Ectodermal cell (in vitro differentiated cells): ENCODE data around the gene ATP6V0C.
"Not testable (repeated sequence)": the region's sequence is repeated elsewhere in the genome, so short reads cannot be mapped to it uniquely, and the experiment has no call there.

Source experiments
- H3K27ac ChIP-seq: 2 replicates; pipeline ENCODE4 v1.7.0; 2013; ENCODE audit warnings: mild to moderate bottlenecking, low read depth, low read length; ENCODE audit not compliant: insufficient read depth, poor library complexity, severe bottlenecking
- H3K27me3 ChIP-seq: 2 replicates; pipeline ENCODE4 v1.7.0; 2013; ENCODE audit warnings: mild to moderate bottlenecking, low read length; ENCODE audit not compliant: insufficient read depth, control insufficient read depth, poor library complexity, severe bottlenecking
- H3K36me3 ChIP-seq: one replicate; pipeline ENCODE4 v1.7.0; 2013; ENCODE audit warnings: low read length; ENCODE audit not compliant: control insufficient read depth, insufficient read depth
- H3K4me1 ChIP-seq: one replicate; pipeline ENCODE4 v1.7.0; 2013; ENCODE audit warnings: low read length; ENCODE audit not compliant: control insufficient read depth, insufficient read depth
- H3K4me3 ChIP-seq: 2 replicates; pipeline ENCODE4 v1.7.0; 2013; ENCODE audit warnings: low read depth, low read length, control low read depth; ENCODE audit not compliant: insufficient read depth
- H3K9me3 ChIP-seq: 2 replicates; pipeline ENCODE4 v1.7.0; 2013; ENCODE audit warnings: mild to moderate bottlenecking, low read length, moderate library complexity; ENCODE audit not compliant: control insufficient read depth
- WGBS, 2 experiments: methylation state at CpG; one replicate each; pipeline ENCODE4 v1.1.7; 2013; ENCODE audit warnings: missing lambda C conversion rate in 2 of 2; 5-methylcytosine and 5-hydroxymethylcytosine counted together

Gene ATP6V0C

GRCh38 chr16:2530629-2531318 lies 17.0 kb downstream of the ATP6V0C start:
- H3K27ac ChIP-seq = no peak overlapping the region

GRCh38 chr16:2531371-2531695 lies 17.6 kb downstream of the ATP6V0C start, which contains the start of gene CEMP1:
CEMP1 (minus strand) TSS chr16:2531408; CDS start chr16:2531073, 335 bp downstream.
- Histone ChIP-seq H3K4me3 (peak within 1 kb of the TSS; percentile 47), H3K27me3 (peaks cover 4% of the 10 kb centered on the region), H3K4me1 (no peaks in the 10 kb centered on the region), H3K36me3 (peaks cover 11% of the 10 kb centered on the region), H3K27ac (no peak within 1 kb of the TSS), H3K9me3 (no peaks in the 10 kb centered on the region)
- 9 to 11% methylated on average over 11 of the region's 11 CpGs for WGBS, 2 experiments

More at GRCh38 chr16:2530629-2531318, 17.0 kb downstream of the ATP6V0C start:
- WGBS, 2 experiments = 81 to 82% methylated on average over 14 of the region's 14 CpGs
- H3K27me3 ChIP-seq = peaks cover 4% of the 10 kb centered on the region
- H3K9me3 ChIP-seq = no peaks in the 10 kb centered on the region
- H3K4me3 ChIP-seq = no peak overlapping the region
- H3K4me1 ChIP-seq = no peaks in the 10 kb centered on the region
- peaks cover 16% of the 10 kb centered on the region for H3K36me3 ChIP-seq

- Histone ChIP-seq H3K27me3 (peaks cover 4% of the 10 kb centered on the region), H3K27ac (no peak overlapping the region), H3K9me3 (no peaks in the 10 kb centered on the region), H3K4me3 (peak overlapping the region; percentile 47), H3K36me3 (peaks cover 11% of the 10 kb centered on the region), H3K4me1 (no peaks in the 10 kb centered on the region)
- WGBS, 2 experiments = 0% methylated on average over 84 of the region's 84 CpGs
Measured at GRCh38 chr16:2531696-2532493, 18.1 kb downstream of the ATP6V0C start.

GRCh38 chr16:2532494-2533141 lies 18.9 kb downstream of the ATP6V0C start:
- no peaks in the 10 kb centered on the region for H3K9me3 ChIP-seq
- peaks cover 4% of the 10 kb centered on the region for H3K27me3 ChIP-seq
- H3K4me1 ChIP-seq = no peaks in the 10 kb centered on the region
- H3K4me3 ChIP-seq = peak overlapping the region; percentile 47
- no peak overlapping the region for H3K27ac ChIP-seq
- peaks cover 10% of the 10 kb centered on the region for H3K36me3 ChIP-seq
- 9% methylated on average over 37 of the region's 37 CpGs for WGBS, 2 experiments

- H3K27me3 ChIP-seq, H3K27ac ChIP-seq, H3K36me3 ChIP-seq, H3K9me3 ChIP-seq, H3K4me1 ChIP-seq, H3K4me3 ChIP-seq: not testable (repeated sequence)
- 65 to 68% methylated on average over 14 to 15 of the region's 16 CpGs for WGBS, 2 experiments
Measured at GRCh38 chr16:2533142-2533755, 19.5 kb downstream of the ATP6V0C start.

GRCh38 chr16:2533912-2534311 lies 20.2 kb downstream of the ATP6V0C start:
- Histone ChIP-seq H3K4me3 (no peak overlapping the region), H3K27ac (no peak overlapping the region), H3K36me3 (no peaks in the 10 kb centered on the region), H3K27me3 (peaks cover 4% of the 10 kb centered on the region), H3K9me3 (no peaks in the 10 kb centered on the region), H3K4me1 (no peaks in the 10 kb centered on the region)
- WGBS, 2 experiments = 86 to 94% methylated on average over 10 of the region's 11 CpGs

GRCh38 chr16:2534335-2534734 lies 20.6 kb downstream of the ATP6V0C start:
- WGBS, 2 experiments = 88 to 97% methylated on average over 4 to 5 of the region's 5 CpGs
- not testable (repeated sequence) for H3K36me3 ChIP-seq, H3K9me3 ChIP-seq, H3K27ac ChIP-seq, H3K4me1 ChIP-seq, H3K27me3 ChIP-seq, H3K4me3 ChIP-seq

GRCh38 chr16:2535625-2536013 lies 21.9 kb downstream of the ATP6V0C start:
- peaks cover 4% of the 10 kb centered on the region for H3K27me3 ChIP-seq
- H3K27ac ChIP-seq = no peak overlapping the region
- no peaks in the 10 kb centered on the region for H3K9me3 ChIP-seq
- no peaks in the 10 kb centered on the region for H3K4me1 ChIP-seq
- H3K36me3 ChIP-seq = no peaks in the 10 kb centered on the region
- 85 to 88% methylated on average over 9 of the region's 9 CpGs for WGBS, 2 experiments
- no peak overlapping the region for H3K4me3 ChIP-seq

GRCh38 chr16:2537451-2538379 lies 24.0 kb downstream of the ATP6V0C start, which contains the start of gene PDPK1:
PDPK1 (plus strand) TSS chr16:2538021; CDS start chr16:2538113, 92 bp downstream.
- Histone ChIP-seq H3K4me3 (peak within 1 kb of the TSS; percentile 55), H3K27ac (no peak within 1 kb of the TSS), H3K4me1 (no peaks in the 10 kb centered on the region), H3K9me3 (no peaks in the 10 kb centered on the region), H3K36me3 (no peaks in the 10 kb centered on the region), H3K27me3 (peaks cover under 1% of the 10 kb centered on the region)
- 1 to 2% methylated on average over 119 to 123 of the region's 126 CpGs for whole genome bisulfite sequencing, 2 experiments
